Kidney capillary endothelial cell (primary cell): ENCODE measurements around the gene THSD7A.

Source experiments
- DNase-seq: peaks from one replicate; pipeline ENCODE4 v3.0.0-alpha.2; 2018; ENCODE audit warnings: low spot score

THSD7A gene

GRCh38 chr7:11633310-11633709 is 198.7 kb downstream of the THSD7A start:
- no peak for DNase-seq

GRCh38 chr7:11630355-11630754 is 201.6 kb downstream of the THSD7A start:
- DNase-seq: no peak

GRCh38 chr7:11625669-11626068 is 206.3 kb downstream of the THSD7A start:
- DNase-seq: peak; percentile 65

GRCh38 chr7:11623093-11623678 is 208.8 kb downstream of the THSD7A start:
- DNase-seq: no peak

- DNase-seq: no peak
Observed at GRCh38 chr7:11620406-11621253, 211.4 kb downstream of the THSD7A start.

- DNase-seq: no peak
Observed at GRCh38 chr7:11616466-11616865, 215.5 kb downstream of the THSD7A start.

- no peak for DNase-seq
Observed at GRCh38 chr7:11615174-11615573, 216.8 kb downstream of the THSD7A start.

- no peak for DNase-seq
Observed at GRCh38 chr7:11613292-11613930, 218.6 kb downstream of the THSD7A start.

GRCh38 chr7:11612737-11613136 is 219.3 kb downstream of the THSD7A start:
- no peak for DNase-seq

GRCh38 chr7:11609096-11609670 is 222.8 kb downstream of the THSD7A start:
- no peak for DNase-seq

- DNase-seq: no peak
Observed at GRCh38 chr7:11607686-11608085, 224.3 kb downstream of the THSD7A start.

GRCh38 chr7:11605749-11606148 is 226.2 kb downstream of the THSD7A start:
- no peak for DNase-seq

- no peak for DNase-seq
Observed at GRCh38 chr7:11604505-11604904, 227.5 kb downstream of the THSD7A start.

GRCh38 chr7:11601761-11602160 is 230.2 kb downstream of the THSD7A start:
- DNase-seq: no peak

- DNase-seq: no peak
Observed at GRCh38 chr7:11593322-11593721, 238.7 kb downstream of the THSD7A start.

GRCh38 chr7:11592699-11593098 is 239.3 kb downstream of the THSD7A start:
- no peak for DNase-seq

GRCh38 chr7:11591943-11592342 is 240.1 kb downstream of the THSD7A start:
- DNase-seq: peak; percentile 35

- peak; percentile 68 for DNase-seq
Observed at GRCh38 chr7:11591055-11591633, 240.9 kb downstream of the THSD7A start.

- DNase-seq: no peak
Observed at GRCh38 chr7:11589251-11589650, 242.7 kb downstream of the THSD7A start.

GRCh38 chr7:11587814-11588213 is 244.2 kb downstream of the THSD7A start:
- no peak for DNase-seq

- no peak for DNase-seq
Observed at GRCh38 chr7:11587048-11587447, 244.9 kb downstream of the THSD7A start.

GRCh38 chr7:11584406-11585031 is 247.5 kb downstream of the THSD7A start:
- DNase-seq: no peak
